HepG2 (cell line): Measurements from ENCODE around the gene ERLIN1. TPM values are rescaled to one million over a fixed set of nuclear protein-coding genes. Genes with fewer than 3 reads are reported as not detected.

Experiments
- ATF5 ChIP-seq: sonication (generic); formaldehyde crosslinking; IDR thresholded peaks from 2 replicates; pipeline ENCODE4 v1.4.0; 2020; ENCODE audit warnings: mild to moderate bottlenecking, low read depth, missing genetic modification reagents
- ELF1 ChIP-seq: sonication (generic); formaldehyde crosslinking; IDR thresholded peaks from 2 replicates; pipeline ENCODE4 v1.4.0; 2020; ENCODE audit warnings: missing genetic modification reagents
- HNF4A ChIP-seq: sonication (generic); formaldehyde crosslinking; IDR thresholded peaks from 2 replicates; pipeline ENCODE4 v1.4.0; 2020; ENCODE audit warnings: missing genetic modification reagents
- MAFF ChIP-seq: IDR thresholded peaks from 2 replicates; pipeline ENCODE4 v1.6.1; 2011; ENCODE audit warnings: low read depth, low read length, improper control_type of control experiment
- NFYC ChIP-seq: IDR thresholded peaks from 2 replicates; pipeline ENCODE4 v1.6.1; 2016; ENCODE audit warnings: missing genetic modification reagents, missing compliant biosample characterization
- SMC3 ChIP-seq: IDR thresholded peaks from 2 replicates; pipeline ENCODE4 v1.6.1; 2011; ENCODE audit warnings: low read length, improper control_type of control experiment
- SSRP1 ChIP-seq: IDR thresholded peaks from 2 replicates; pipeline ENCODE4 v1.6.1; 2016; ENCODE audit warnings: control low read depth
- THAP7 ChIP-seq: sonication (generic); formaldehyde crosslinking; IDR thresholded peaks from 2 replicates; pipeline ENCODE4 v1.8.1; 2023; ENCODE audit warnings: mild to moderate bottlenecking, missing genetic modification reagents
- ZKSCAN8 ChIP-seq: IDR thresholded peaks from 2 replicates; pipeline ENCODE4 v1.6.1; 2016; ENCODE audit warnings: borderline replicate concordance, missing genetic modification reagents, missing compliant biosample characterization
- ZNF160 ChIP-seq: sonication (generic); formaldehyde crosslinking; IDR thresholded peaks from 2 replicates; pipeline ENCODE4 v1.8.0; 2022; ENCODE audit warnings: mild to moderate bottlenecking, inconsistent platforms, missing genetic modification reagents
- ZNF383 ChIP-seq: sonication (generic); formaldehyde crosslinking; IDR thresholded peaks from 2 replicates; pipeline ENCODE4 v1.4.0; 2020; ENCODE audit warnings: missing genetic modification reagents, mild to moderate bottlenecking, borderline replicate concordance
- ZNF432 ChIP-seq: sonication (generic); formaldehyde crosslinking; IDR thresholded peaks from 2 replicates; pipeline ENCODE4 v1.5.0; 2020; ENCODE audit warnings: missing genetic modification reagents, mild to moderate bottlenecking, borderline replicate concordance
- ZNF720 ChIP-seq: sonication (generic); formaldehyde crosslinking; IDR thresholded peaks from 2 replicates; pipeline ENCODE4 v1.4.0; 2020; ENCODE audit warnings: missing genetic modification reagents
- polyA plus RNA-seq, 8 experiments: library from polyadenylated mRNA; depleted of rRNA in 3 of 8; stranded (reverse) in 7 of 8; unstranded in 1 of 8; fragments of >200 nt; fragmentation: Illumina TruSeq in 4 of 8; extraction: Trizol in 4 of 8; gene quantifications; 2 replicates each; pipeline versions ENCODE4 v1.2.1 to v1.2.3, GENCODE V29; 2011 to 2016; ENCODE audit warnings: low read depth in 4 of 8, missing spikeins in 1 of 8, mixed read lengths in 1 of 8; ENCODE audit not compliant: insufficient read depth in 1 of 8
- total RNA-seq, 5 experiments: library from RNA; depleted of rRNA; stranded (reverse); fragments of >200 nt; fragmentation: Illumina TruSeq; extraction: Trizol; gene quantifications; 2 replicates each; pipeline ENCODE4 v1.2.3, GENCODE V29; 2016; ENCODE audit warnings: low read depth in 1 of 5
- TF ChIP-seq, protein P1 (sequence below): fragments of 450-650 bp; IDR thresholded peaks from 2 replicates; pipeline ENCODE4 v1.6.1; 2017
- TF ChIP-seq, protein P2 (sequence below): sonication (generic); formaldehyde crosslinking; IDR thresholded peaks from 2 replicates; pipeline ENCODE4 v1.5.0; 2020; ENCODE audit warnings: missing genetic modification reagents, mild to moderate bottlenecking, borderline replicate concordance
- TF ChIP-seq, protein P3 (sequence below): sonication (generic); formaldehyde crosslinking; conservative IDR thresholded peaks from 2 replicates; pipeline ENCODE4 v1.4.0; 2020; ENCODE audit warnings: missing genetic modification reagents
- TF ChIP-seq, protein P4 (sequence below): sonication (generic); formaldehyde crosslinking; IDR thresholded peaks from 2 replicates; pipeline ENCODE4 v1.5.1; 2020; ENCODE audit warnings: mild to moderate bottlenecking, missing genetic modification reagents, borderline replicate concordance
- TF ChIP-seq, protein P5 (sequence below): sonication (generic); formaldehyde crosslinking; IDR thresholded peaks from 2 replicates; pipeline ENCODE4 v1.5.1; 2020; ENCODE audit warnings: missing genetic modification reagents, mild to moderate bottlenecking, borderline replicate concordance

The ERLIN1 gene
- total and polyA plus RNA-seq, 2 of the 13 experiments (the other 11 are each of a cell fraction or from before 2014, with no cell fraction given), result 56.8 to 69.3 TPM

DNA sequence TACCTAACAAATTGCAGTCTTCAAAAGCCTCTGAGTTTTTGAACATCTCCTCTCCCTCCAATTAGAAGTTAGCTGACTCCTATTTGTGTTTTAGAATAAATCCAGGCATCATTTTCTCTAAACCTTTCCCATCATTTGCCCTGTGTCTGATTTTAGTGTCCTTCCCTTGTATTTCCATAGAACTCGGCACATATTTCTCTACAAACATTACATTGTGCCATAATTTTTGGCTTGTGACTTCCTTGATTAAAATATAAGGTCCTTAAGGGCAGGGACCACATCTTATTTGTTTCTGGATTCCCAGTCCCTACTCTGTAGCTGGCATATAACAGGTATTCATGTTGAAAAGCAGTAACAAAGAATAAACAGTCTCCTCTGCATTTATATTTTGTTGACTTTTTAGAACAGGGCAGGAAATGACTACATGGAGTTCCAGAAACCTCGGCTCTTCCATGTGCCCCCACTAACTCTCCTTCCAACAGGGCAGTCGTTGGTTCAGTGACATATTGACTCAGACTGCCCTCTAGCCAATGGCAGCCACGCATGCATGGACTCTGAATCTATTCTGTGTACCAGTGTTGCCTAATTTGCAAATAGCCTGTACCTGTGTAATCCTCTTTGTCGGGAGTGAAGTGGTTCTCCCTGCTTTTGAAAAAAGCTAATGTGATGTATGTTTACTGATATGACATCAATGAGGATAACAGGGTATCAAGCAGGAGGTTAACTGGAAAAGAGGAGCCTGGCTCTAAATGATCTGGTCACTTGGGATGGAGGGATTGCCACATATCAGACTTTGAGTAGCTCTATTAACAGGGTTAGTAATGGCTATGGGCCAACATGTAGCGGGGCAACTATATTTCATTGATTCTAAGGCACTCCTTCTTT is 84.4 kb downstream of the ERLIN1 start (continued):
- TF ChIP-seq, protein P1, sequence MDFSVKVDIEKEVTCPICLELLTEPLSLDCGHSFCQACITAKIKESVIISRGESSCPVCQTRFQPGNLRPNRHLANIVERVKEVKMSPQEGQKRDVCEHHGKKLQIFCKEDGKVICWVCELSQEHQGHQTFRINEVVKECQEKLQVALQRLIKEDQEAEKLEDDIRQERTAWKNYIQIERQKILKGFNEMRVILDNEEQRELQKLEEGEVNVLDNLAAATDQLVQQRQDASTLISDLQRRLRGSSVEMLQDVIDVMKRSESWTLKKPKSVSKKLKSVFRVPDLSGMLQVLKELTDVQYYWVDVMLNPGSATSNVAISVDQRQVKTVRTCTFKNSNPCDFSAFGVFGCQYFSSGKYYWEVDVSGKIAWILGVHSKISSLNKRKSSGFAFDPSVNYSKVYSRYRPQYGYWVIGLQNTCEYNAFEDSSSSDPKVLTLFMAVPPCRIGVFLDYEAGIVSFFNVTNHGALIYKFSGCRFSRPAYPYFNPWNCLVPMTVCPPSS, result no peak
- TF ChIP-seq ATF5 (no peak), ZNF160 (CRISPR knock-in tag) (no peak), ELF1 (CRISPR knock-in tag) (peak; percentile 55; the same call in 1 of the 2 replicates), ZNF432 (CRISPR knock-in tag) (no peak), THAP7 (no peak), NFYC (CRISPR knock-in tag) (peak; percentile 91), ZNF383 (no peak), ZNF720 (CRISPR knock-in tag) (no peak), MAFF (0 out of 2 replicates have a peak, but pooled peaks have one; percentile 7), HNF4A (peak; percentile 99), SMC3 (peak; percentile 31), SSRP1 (CRISPR knock-in tag) (no peak), ZKSCAN8 (CRISPR knock-in tag) (peak; percentile 77; the same call in 1 of the 2 replicates)
- TF ChIP-seq, protein P2, sequence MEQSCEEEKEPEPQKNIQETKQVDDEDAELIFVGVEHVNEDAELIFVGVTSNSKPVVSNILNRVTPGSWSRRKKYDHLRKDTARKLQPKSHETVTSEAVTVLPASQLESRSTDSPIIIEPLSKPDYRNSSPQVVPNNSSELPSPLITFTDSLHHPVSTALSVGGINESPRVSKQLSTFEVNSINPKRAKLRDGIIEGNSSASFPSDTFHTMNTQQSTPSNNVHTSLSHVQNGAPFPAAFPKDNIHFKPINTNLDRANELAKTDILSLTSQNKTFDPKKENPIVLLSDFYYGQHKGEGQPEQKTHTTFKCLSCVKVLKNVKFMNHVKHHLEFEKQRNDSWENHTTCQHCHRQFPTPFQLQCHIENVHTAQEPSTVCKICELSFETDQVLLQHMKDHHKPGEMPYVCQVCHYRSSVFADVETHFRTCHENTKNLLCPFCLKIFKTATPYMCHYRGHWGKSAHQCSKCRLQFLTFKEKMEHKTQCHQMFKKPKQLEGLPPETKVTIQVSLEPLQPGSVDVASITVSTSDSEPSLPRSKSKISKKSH (CRISPR knock-in tag), result no peak
- TF ChIP-seq, protein P3, sequence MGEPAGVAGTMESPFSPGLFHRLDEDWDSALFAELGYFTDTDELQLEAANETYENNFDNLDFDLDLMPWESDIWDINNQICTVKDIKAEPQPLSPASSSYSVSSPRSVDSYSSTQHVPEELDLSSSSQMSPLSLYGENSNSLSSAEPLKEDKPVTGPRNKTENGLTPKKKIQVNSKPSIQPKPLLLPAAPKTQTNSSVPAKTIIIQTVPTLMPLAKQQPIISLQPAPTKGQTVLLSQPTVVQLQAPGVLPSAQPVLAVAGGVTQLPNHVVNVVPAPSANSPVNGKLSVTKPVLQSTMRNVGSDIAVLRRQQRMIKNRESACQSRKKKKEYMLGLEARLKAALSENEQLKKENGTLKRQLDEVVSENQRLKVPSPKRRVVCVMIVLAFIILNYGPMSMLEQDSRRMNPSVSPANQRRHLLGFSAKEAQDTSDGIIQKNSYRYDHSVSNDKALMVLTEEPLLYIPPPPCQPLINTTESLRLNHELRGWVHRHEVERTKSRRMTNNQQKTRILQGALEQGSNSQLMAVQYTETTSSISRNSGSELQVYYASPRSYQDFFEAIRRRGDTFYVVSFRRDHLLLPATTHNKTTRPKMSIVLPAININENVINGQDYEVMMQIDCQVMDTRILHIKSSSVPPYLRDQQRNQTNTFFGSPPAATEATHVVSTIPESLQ, result no peak
- TF ChIP-seq, protein P4, sequence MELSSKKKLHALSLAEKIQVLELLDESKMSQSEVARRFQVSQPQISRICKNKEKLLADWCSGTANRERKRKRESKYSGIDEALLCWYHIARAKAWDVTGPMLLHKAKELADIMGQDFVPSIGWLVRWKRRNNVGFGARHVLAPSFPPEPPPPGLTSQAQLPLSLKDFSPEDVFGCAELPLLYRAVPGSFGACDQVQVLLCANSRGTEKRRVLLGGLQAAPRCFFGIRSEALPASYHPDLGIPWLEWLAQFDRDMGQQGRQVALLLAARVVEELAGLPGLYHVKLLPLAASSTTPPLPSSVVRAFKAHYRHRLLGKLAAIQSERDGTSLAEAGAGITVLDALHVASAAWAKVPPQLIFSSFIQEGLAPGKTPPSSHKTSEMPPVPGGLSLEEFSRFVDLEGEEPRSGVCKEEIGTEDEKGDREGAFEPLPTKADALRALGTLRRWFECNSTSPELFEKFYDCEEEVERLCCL (CRISPR knock-in tag), result no peak
- TF ChIP-seq, protein P5, sequence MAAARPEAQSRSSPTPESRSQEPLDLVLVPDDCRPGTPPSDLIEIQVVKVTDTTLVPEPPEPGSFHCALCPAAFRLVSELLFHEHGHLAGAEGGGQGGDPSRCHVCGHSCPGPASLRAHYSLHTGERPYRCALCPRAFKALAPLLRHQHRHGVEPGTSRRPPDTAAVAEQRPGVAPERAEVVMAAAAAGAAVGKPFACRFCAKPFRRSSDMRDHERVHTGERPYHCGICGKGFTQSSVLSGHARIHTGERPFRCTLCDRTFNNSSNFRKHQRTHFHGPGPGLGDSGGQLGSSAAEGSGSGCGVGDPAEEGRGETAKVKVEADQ (CRISPR knock-in tag), result no peak
